ENCODE data around the gene SPRR5.
A peak's percentile ranks its signal among the peaks of the same experiment; 100 is the strongest.

SPRR5 gene

GRCh38 chr1:152946651-152947256, at the start of gene SPRR5:
SPRR5 (plus strand) TSS chr1:152947206; CDS start chr1:152948555, 1,349 bp downstream.
- DNase-seq: no peak

- DNase-seq: no peak
Observed at GRCh38 chr1:152899027-152899426, 48.0 kb upstream of the SPRR5 start.

- DNase-seq: no peak
Observed at GRCh38 chr1:152899883-152900282, 47.1 kb upstream of the SPRR5 start.

GRCh38 chr1:152901631-152902030, 45.4 kb upstream of the SPRR5 start:
- DNase-seq: no peak

- DNase-seq: peak; percentile 2
Observed at GRCh38 chr1:152902636-152903035, 44.4 kb upstream of the SPRR5 start.

- no peak for DNase-seq
Observed at GRCh38 chr1:152904688-152905440, 42.1 kb upstream of the SPRR5 start.

- no peak for DNase-seq
Observed at GRCh38 chr1:152906023-152906565, 40.9 kb upstream of the SPRR5 start.

GRCh38 chr1:152907686-152908601, 39.1 kb upstream of the SPRR5 start, which contains the start of gene IVL:
IVL (plus strand) TSS chr1:152908546; CDS start chr1:152909798, 1,252 bp downstream.
- no peak for DNase-seq

GRCh38 chr1:152909206-152909605, 37.8 kb upstream of the SPRR5 start:
- DNase-seq: no peak

GRCh38 chr1:152912471-152912870, 34.5 kb upstream of the SPRR5 start:
- no peak for DNase-seq

GRCh38 chr1:152912900-152913299, 34.1 kb upstream of the SPRR5 start:
- DNase-seq: no peak

- peak; percentile 26 for DNase-seq
Observed at GRCh38 chr1:152917794-152918193, 29.2 kb upstream of the SPRR5 start.

GRCh38 chr1:152919071-152919470, 27.9 kb upstream of the SPRR5 start:
- no peak for DNase-seq

- no peak for DNase-seq
Observed at GRCh38 chr1:152924191-152924590, 22.8 kb upstream of the SPRR5 start.

- DNase-seq: no peak
Observed at GRCh38 chr1:152926091-152926490, 20.9 kb upstream of the SPRR5 start.

- DNase-seq: no peak
Observed at GRCh38 chr1:152928671-152929070, 18.3 kb upstream of the SPRR5 start.

- DNase-seq: no peak
Observed at GRCh38 chr1:152932170-152932811, 14.7 kb upstream of the SPRR5 start.

- DNase-seq: no peak
Observed at GRCh38 chr1:152933196-152933595, 13.8 kb upstream of the SPRR5 start.

GRCh38 chr1:152940614-152941013, 6.4 kb upstream of the SPRR5 start:
- DNase-seq: no peak

GRCh38 chr1:152941037-152941711, 5.8 kb upstream of the SPRR5 start:
- DNase-seq: no peak

GRCh38 chr1:152942161-152942560, 4.8 kb upstream of the SPRR5 start:
- DNase-seq: no peak

- no peak for DNase-seq
Observed at GRCh38 chr1:152946248-152946647, 758 bp upstream of the SPRR5 start.
